Anterior cingulate cortex (tissue), 58 donors: ENCODE measurements around the gene CASKIN1.

ENCODE experiments used
- DNase-seq, 58 donors: peaks; one replicate each; lab custom pipeline; 2025; lab: John Stamatoyannopoulos, UW

Gene CASKIN1

GRCh38 chr16:2233046-2233775, 36.8 kb upstream of the CASKIN1 start:
- DNase-seq, result no peak

DNA sequence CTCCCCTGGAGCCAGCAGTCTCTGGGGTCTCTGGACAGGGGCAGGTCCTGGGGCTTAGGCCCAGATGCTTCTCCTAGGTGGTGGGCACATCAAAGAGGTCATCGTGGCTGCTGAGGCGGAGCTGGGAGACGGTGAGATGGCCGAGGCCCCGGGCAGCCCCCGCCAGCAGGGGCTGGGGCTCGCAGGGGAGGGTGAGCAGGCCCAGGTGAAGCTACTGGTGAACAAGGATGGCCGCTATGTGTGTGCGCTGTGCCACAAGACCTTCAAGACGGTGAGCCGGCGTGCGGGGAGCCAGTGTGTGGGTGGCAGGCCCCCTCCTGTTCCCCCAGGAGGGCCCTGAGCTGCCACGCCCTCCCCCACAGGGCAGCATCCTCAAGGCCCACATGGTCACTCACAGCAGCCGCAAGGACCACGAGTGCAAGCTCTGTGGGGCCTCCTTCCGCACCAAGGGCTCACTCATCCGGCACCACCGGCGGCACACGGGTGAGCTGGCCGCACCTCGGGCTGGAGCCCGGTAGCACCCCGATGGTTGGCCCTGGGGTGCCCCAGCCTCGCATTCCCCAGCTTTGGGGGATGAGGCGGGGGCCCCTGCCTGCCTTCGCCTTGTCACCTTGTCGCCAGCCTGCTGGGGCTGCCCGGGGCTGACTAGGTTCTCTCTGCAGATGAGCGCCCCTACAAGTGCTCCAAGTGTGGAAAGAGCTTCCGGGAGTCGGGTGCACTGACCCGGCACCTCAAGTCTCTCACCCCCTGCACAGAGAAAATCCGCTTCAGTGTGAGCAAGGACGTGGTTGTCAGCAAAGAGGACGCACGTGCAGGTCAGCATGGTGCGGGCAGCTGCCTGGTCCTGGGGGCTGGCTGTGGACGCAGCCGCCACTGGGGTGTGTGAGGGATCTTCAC, 35.9 kb upstream of the CASKIN1 start:
- DNase-seq, result no peak

DNA sequence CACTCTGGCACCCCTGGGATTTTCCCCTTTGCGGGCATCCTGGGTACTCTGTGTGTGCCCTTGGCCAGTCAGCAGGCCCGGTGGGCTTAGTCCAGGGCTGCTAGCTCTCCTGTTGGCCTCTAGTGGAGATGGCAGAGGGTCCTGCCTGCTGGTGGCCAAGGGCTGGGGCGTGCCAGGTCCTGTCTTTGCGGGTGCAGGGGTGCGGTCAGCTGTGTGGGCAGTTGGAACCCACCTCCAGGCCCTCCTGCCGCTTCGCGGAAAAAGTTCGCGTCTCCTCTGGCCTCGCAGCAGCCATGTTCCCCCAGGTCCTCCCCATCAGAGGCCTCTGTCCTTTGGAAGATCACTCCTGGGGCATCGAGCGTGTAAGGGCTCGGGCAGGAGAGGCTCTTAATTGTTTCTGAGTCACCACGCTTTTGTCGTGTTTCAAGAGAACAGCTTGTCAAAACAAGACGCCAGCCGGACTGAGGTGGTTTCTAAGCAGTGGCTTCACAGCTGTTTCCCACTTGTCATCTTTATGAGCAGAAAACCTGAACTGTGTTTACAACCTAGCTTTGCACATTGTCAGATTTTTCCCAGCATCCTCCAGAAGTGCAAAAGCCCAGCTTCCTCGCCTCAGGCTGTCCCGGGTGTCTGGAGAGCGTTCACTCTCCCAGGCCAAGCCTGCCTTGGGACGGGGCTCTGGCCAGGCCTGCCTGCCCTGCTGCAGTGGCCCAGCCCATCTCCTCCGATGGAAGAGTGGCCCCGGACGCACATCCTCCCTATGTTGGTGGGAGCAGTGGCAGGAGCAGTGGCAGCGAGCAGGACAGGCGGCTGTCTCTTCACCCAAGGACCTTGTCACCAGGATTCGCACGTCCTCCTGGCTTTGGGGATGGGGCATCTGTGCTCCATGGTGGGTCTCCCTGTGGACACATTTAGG, 34.9 kb upstream of the CASKIN1 start:
- DNase-seq, result no peak

DNA sequence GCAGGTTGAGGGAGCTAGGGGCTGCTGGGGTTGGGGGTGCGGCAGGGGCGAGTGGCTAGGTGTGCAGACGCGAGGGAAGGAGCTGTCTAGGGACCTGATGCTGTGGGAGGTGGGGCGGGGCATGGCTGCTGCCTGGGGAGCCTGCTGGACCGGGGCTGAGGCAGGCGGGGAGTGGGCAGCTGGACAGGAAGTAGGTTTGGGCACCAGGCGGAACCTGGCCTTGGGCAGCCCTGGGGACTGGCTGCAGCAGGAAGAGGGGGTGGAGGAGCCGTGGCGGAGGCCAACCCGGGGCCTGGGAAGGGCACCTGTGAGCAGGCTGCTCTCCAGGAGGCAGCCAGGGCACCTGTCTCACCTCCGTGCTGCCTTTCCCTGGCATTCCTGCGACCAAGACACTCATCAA, 34.0 kb upstream of the CASKIN1 start:
- DNase-seq, result no peak

- no peak for DNase-seq
These were observed 33.3 kb upstream of the CASKIN1 start for GRCh38 chr16:2229632-2230250.

- no peak for DNase-seq
These were observed 32.7 kb upstream of the CASKIN1 start for GRCh38 chr16:2229091-2229490.

DNA sequence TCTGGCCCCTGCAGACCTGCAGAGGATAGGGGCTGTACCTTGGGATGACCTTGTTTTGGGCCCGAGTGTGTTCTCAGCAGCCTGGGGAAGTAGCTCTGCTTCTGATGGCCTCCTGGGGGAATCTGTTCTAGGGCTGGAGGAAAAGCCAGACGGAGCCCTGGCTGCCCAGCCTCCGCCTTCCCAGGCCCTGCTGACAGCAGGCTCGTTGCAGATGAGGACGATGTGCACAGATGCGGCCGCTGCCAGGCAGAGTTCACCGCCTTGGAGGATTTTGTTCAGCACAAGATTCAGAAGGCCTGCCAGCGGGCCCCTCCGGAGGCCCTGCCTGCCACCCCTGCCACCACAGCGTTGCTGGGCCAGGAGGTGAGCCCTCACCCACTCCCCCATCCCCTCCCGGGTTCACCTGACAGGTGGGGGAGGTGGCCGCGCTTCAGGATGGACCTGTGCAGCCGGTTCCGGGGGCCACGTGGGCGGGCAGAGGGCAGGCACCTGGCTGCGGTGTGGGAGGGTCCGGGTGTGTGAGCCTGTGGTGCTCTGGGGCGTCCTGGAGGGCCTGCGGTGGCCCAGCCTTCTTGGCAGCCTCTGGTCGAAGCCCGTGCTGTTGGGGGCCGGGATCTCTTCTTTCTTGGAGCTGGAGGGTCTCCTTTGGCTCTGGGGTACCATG, 31.9 kb upstream of the CASKIN1 start:
- DNase-seq, result no peak

GRCh38 chr16:2226918-2227317, 30.5 kb upstream of the CASKIN1 start:
- DNase-seq, result no peak

- no peak for DNase-seq
These were observed 29.9 kb upstream of the CASKIN1 start for GRCh38 chr16:2226245-2226793.

DNA sequence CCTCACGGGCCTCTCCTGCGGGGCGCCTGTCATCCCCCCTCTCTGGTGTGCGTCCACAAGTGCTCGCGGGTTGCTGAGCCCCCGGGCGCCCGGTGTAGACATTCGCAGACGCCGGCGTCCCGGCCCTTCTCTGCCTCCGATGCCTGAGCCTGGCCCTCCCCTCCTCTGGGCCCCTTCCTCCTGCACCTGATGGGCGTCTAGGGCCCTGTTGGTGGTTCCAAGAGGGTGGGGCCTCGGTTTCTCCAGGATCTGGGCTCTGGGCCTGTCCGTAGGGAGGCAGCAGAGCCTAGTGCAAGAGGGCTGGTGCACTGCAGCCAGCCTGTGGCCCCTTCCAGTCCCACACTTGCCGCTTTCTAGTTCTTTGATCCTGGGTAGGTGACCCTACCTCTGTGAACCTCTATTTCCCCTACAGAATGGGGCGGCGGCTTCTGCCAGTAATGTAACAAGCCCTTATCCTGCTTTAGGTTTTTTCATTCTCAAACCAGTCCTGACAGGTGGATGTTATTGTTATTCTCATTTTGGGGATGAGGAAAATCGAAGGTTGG, 27.6 kb upstream of the CASKIN1 start:
- DNase-seq, result peak in 10 of 58 donors; percentile 12 to 47 (median 30)

GRCh38 chr16:2223221-2223941, 27.0 kb upstream of the CASKIN1 start, which contains the start of gene E4F1:
Gene E4F1, plus strand, starts transcription at chr16:2223591. Its CDS starts 23 bp downstream, at chr16:2223614.
- peak; percentile 79 to 99 (median 97) for DNase-seq

- no peak for DNase-seq
These were observed 19.9 kb upstream of the CASKIN1 start for GRCh38 chr16:2216330-2216729.

GRCh38 chr16:2214719-2214968, 18.2 kb upstream of the CASKIN1 start, which contains the start of gene PGP:
Gene PGP, minus strand, starts transcription at chr16:2214840. Its CDS starts 63 bp downstream, at chr16:2214777.
- DNase-seq, result no peak

GRCh38 chr16:2213817-2214718, 17.7 kb upstream of the CASKIN1 start:
- DNase-seq, result no peak

GRCh38 chr16:2212362-2213324, 16.2 kb upstream of the CASKIN1 start:
- no peak for DNase-seq

GRCh38 chr16:2211923-2212347, 15.5 kb upstream of the CASKIN1 start:
- no peak for DNase-seq
